ENCODE measurements around the gene PSMB3.
A peak's percentile ranks its signal among the peaks of the same experiment; 100 is the strongest.
"Not testable (repeated sequence)": the region's sequence is repeated elsewhere in the genome, so short reads cannot be mapped to it uniquely, and the experiment has no call there.

Gene PSMB3

GRCh38 chr17:38749223-38750043 lies 3.1 kb upstream of the PSMB3 start:
- DNase-seq (ENCODE audit: low read depth) = no peak

GRCh38 chr17:38750044-38750311 lies 2.6 kb upstream of the PSMB3 start:
- no peak for DNase-seq (ENCODE audit: low read depth)

GRCh38 chr17:38750312-38751121 lies 2.0 kb upstream of the PSMB3 start:
- no peak for DNase-seq (ENCODE audit: low read depth)

- DNase-seq (ENCODE audit: low read depth) = no peak
Measured at GRCh38 chr17:38751144-38751807, 1.3 kb upstream of the PSMB3 start.

GRCh38 chr17:38751808-38752307 lies 683 bp upstream of the PSMB3 start:
- DNase-seq (ENCODE audit: low read depth) = peak; percentile 58

GRCh38 chr17:38753071-38753506 lies 548 bp downstream of the PSMB3 start:
- DNase-seq (ENCODE audit: low read depth) = no peak

- no peak for DNase-seq (ENCODE audit: low read depth)
Measured at GRCh38 chr17:38761612-38762011, 9.1 kb downstream of the PSMB3 start.

GRCh38 chr17:38762231-38762630 lies 9.7 kb downstream of the PSMB3 start:
- DNase-seq (ENCODE audit: low read depth) = no peak

GRCh38 chr17:38766341-38766740 lies 13.8 kb downstream of the PSMB3 start:
- no peak for DNase-seq (ENCODE audit: low read depth)

GRCh38 chr17:38768417-38768816 lies 15.9 kb downstream of the PSMB3 start:
- no peak for DNase-seq (ENCODE audit: low read depth)

- DNase-seq (ENCODE audit: low read depth) = no peak
Measured at GRCh38 chr17:38773258-38773657, 20.7 kb downstream of the PSMB3 start.

- DNase-seq (ENCODE audit: low read depth) = no peak
Measured at GRCh38 chr17:38777641-38778250, 25.2 kb downstream of the PSMB3 start.

- DNase-seq (ENCODE audit: low read depth) = no peak
Measured at GRCh38 chr17:38779965-38780752, 27.6 kb downstream of the PSMB3 start.

- DNase-seq (ENCODE audit: low read depth) = no peak
Measured at GRCh38 chr17:38783227-38783626, 30.7 kb downstream of the PSMB3 start.

GRCh38 chr17:38786372-38786771 lies 33.8 kb downstream of the PSMB3 start:
- DNase-seq (ENCODE audit: low read depth) = no peak

- not testable (repeated sequence) for DNase-seq (ENCODE audit: low read depth)
Measured at GRCh38 chr17:38787999-38788398, 35.5 kb downstream of the PSMB3 start.

GRCh38 chr17:38789185-38789584 lies 36.6 kb downstream of the PSMB3 start:
- no peak for DNase-seq (ENCODE audit: low read depth)

- not testable (repeated sequence) for DNase-seq (ENCODE audit: low read depth)
Measured at GRCh38 chr17:38790148-38790707, 37.7 kb downstream of the PSMB3 start.

GRCh38 chr17:38791162-38791561 lies 38.6 kb downstream of the PSMB3 start:
- DNase-seq (ENCODE audit: low read depth) = no peak

GRCh38 chr17:38794221-38794620 lies 41.7 kb downstream of the PSMB3 start:
- DNase-seq (ENCODE audit: low read depth) = no peak
